ENCODE results near the gene JMJD8. TPM values are rescaled to one million over a fixed set of nuclear protein-coding genes. Genes with fewer than 3 reads are reported as not detected.

The JMJD8 gene
- total and polyA plus RNA-seq, 9 of the 15 experiments (the other 6 are each of a cell fraction or from before 2014, with no cell fraction given) = 1.2 to 50.6 (median 29.3) TPM

DNA sequence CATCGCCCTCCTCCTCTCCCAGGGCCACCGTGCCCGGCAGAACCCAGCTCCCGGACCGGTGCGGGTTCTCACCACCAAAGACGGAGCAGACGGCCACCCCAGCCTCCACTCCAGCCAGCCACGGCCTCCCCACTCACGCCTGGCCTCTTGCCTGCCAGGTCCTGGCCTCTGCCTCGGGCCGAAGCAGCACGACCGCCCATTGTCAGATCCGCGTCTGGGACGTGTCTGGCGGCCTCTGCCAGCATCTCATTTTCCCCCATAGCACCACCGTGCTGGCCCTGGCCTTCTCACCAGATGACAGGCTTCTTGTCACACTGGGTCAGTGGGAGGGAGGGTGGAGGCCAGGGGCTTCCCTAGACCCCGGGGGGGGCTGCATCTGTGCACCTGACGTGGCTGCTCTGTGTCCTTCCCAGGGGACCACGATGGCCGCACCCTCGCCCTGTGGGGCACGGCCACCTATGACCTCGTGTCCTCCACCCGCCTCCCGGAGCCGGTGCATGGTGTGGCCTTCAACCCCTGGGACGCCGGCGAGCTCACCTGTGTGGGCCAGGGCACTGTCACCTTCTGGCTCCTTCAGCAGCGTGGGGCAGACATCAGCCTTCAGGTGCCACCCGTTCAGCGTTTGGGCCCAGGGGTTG is 22.8 kb downstream of the JMJD8 start (continued):
- TF ChIP-seq, protein P1, sequence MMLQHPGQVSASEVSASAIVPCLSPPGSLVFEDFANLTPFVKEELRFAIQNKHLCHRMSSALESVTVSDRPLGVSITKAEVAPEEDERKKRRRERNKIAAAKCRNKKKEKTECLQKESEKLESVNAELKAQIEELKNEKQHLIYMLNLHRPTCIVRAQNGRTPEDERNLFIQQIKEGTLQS (IDR thresholded peaks at IDR 0.05) = no peak
- TF ChIP-seq, protein P1 (CRISPR knock-in tag; conservative IDR thresholded peaks at IDR 0.05) = no peak
- TF ChIP-seq, protein P2, sequence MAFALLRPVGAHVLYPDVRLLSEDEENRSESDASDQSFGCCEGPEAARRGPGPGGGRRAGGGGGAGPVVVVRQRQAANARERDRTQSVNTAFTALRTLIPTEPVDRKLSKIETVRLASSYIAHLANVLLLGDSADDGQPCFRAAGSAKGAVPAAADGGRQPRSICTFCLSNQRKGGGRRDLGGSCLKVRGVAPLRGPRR (CRISPR knock-in tag; IDR thresholded peaks at IDR 0.05) = 0 out of 2 replicates have a peak, but pooled peaks have one; percentile 36
- TF ChIP-seq ZNF695 (CRISPR knock-in tag; IDR thresholded peaks at IDR 0.05) = no peak
- no peak for TF ChIP-seq POLR2AphosphoS5 (IDR thresholded peaks at IDR 0.05; ENCODE audit: control insufficient read depth, insufficient read depth, low read depth, low read length)
- TF ChIP-seq RBM15 (IDR thresholded peaks at IDR 0.05; ENCODE audit: insufficient read depth, low read length) = no peak
- no peak for TF ChIP-seq ZNF668 (CRISPR knock-in tag; IDR thresholded peaks at IDR 0.05)
- no peak for TF ChIP-seq BCOR (IDR thresholded peaks at IDR 0.05)
- TF ChIP-seq ZNF766 (CRISPR knock-in tag; conservative IDR thresholded peaks at IDR 0.05) = no peak
- TF ChIP-seq ZNF282 (CRISPR knock-in tag; IDR thresholded peaks at IDR 0.05) = 0 out of 2 replicates have a peak, but pooled peaks have one; percentile 51
- no peak for TF ChIP-seq THRAP3 (IDR thresholded peaks at IDR 0.05; ENCODE audit: borderline replicate concordance)
- TF ChIP-seq NCOA6 (IDR thresholded peaks at IDR 0.05) = no peak
- no peak for TF ChIP-seq MGA (IDR thresholded peaks at IDR 0.05)
- no peak for TF ChIP-seq IRF2 (CRISPR knock-in tag; IDR thresholded peaks at IDR 0.05)
- TF ChIP-seq ZNF12 (CRISPR knock-in tag; IDR thresholded peaks at IDR 0.05) = no peak
- no peak for TF ChIP-seq SNIP1 (IDR thresholded peaks at IDR 0.05; ENCODE audit: low read depth)
- no peak for TF ChIP-seq ZNF143 (CRISPR knock-in tag; IDR thresholded peaks at IDR 0.05)
- peak; percentile 61; the same call in 1 of the 2 replicates for TF ChIP-seq POLR2A (conservative IDR thresholded peaks at IDR 0.05)

Measured in K562 (cell line).